GM12878 (cell line): ENCODE results near the gene PSMB8. TPM values are rescaled to one million over a fixed set of nuclear protein-coding genes. Genes with fewer than 3 reads are reported as not detected.

Source experiments
- BMI1 ChIP-seq: fragments of 450-650 bp; IDR thresholded peaks from 2 replicates; pipeline ENCODE4 v1.6.1; 2016; ENCODE audit warnings: mild to moderate bottlenecking, moderate library complexity, borderline replicate concordance
- CREM ChIP-seq: IDR thresholded peaks from 2 replicates; pipeline ENCODE4 v1.6.1; 2014; ENCODE audit warnings: antibody characterized with exemption, low read depth
- DPF2 ChIP-seq: fragments of 450-650 bp; IDR thresholded peaks from 2 replicates; pipeline ENCODE4 v1.6.1; 2017; ENCODE audit warnings: mild to moderate bottlenecking
- E2F4 ChIP-seq: IDR thresholded peaks from 2 replicates; pipeline ENCODE4 v1.6.1; 2012; ENCODE audit warnings: low read depth, low read length, improper control_type of control experiment
- EED ChIP-seq: sonication (generic); IDR thresholded peaks from 2 replicates; pipeline ENCODE4 v1.6.1; 2016; ENCODE audit warnings: antibody characterized with exemption, low read depth
- EGR1 ChIP-seq, 2 experiments: IDR thresholded peaks; 1 replicate in 1 of 2; 2 replicates in 1 of 2; pipeline ENCODE4 v1.6.1; 2011 to 2012; ENCODE audit warnings: low read depth in 2 of 2, low read length in 2 of 2, borderline replicate concordance in 1 of 2, mild to moderate bottlenecking in 1 of 2, moderate library complexity in 1 of 2
- EP300 ChIP-seq, 2 experiments: fragments of 150-350 bp in 1 of 2; IDR thresholded peaks; 2 replicates each; pipeline ENCODE4 v1.6.1; 2011 to 2012; ENCODE audit warnings: low read depth in 2 of 2, low read length in 2 of 2, borderline replicate concordance in 1 of 2, improper control_type of control experiment in 1 of 2, inconsistent platforms in 1 of 2; ENCODE audit not compliant: control insufficient read depth in 1 of 2
- FOS ChIP-seq: IDR thresholded peaks from 3 replicates; pipeline ENCODE4 v1.6.1; 2011; ENCODE audit warnings: borderline replicate concordance; ENCODE audit not compliant: insufficient read length; ENCODE audit errors: extremely low read depth
- FOXM1 ChIP-seq: IDR thresholded peaks from 2 replicates; pipeline ENCODE4 v1.6.1; 2012; ENCODE audit warnings: low read depth, mild to moderate bottlenecking, inconsistent platforms, low read length, moderate library complexity
- GABPA ChIP-seq: IDR thresholded peaks from 2 replicates; pipeline ENCODE4 v1.6.1; 2014; ENCODE audit warnings: antibody characterized with exemption, low read depth, mild to moderate bottlenecking, inconsistent platforms
- HCFC1 ChIP-seq: fragments of 150-350 bp; IDR thresholded peaks from 2 replicates; pipeline ENCODE4 v1.6.1; 2014; ENCODE audit warnings: low read length
- JUND ChIP-seq: IDR thresholded peaks from 2 replicates; pipeline ENCODE4 v1.6.1; 2012; ENCODE audit warnings: low read depth, mild to moderate bottlenecking, low read length, improper control_type of control experiment, moderate library complexity
- MAX ChIP-seq: IDR thresholded peaks from 2 replicates; pipeline ENCODE4 v1.6.1; 2012; ENCODE audit warnings: low read depth, low read length, improper control_type of control experiment
- MEF2A ChIP-seq: IDR thresholded peaks from 2 replicates; pipeline ENCODE4 v1.6.1; 2011; ENCODE audit warnings: low read depth, mild to moderate bottlenecking, low read length, moderate library complexity; ENCODE audit not compliant: insufficient read depth
- MEF2B ChIP-seq: fragments of 450-650 bp; IDR thresholded peaks from 2 replicates; pipeline ENCODE4 v1.6.1; 2018; ENCODE audit warnings: mild to moderate bottlenecking, moderate library complexity; ENCODE audit not compliant: partially characterized antibody, poor library complexity, severe bottlenecking
- NR2F1 ChIP-seq: fragments of 450-650 bp; conservative IDR thresholded peaks from 2 replicates; pipeline ENCODE4 v1.6.1; 2017; ENCODE audit warnings: mild to moderate bottlenecking
- PKNOX1 ChIP-seq: fragments of 450-650 bp; IDR thresholded peaks from 2 replicates; pipeline ENCODE4 v1.6.1; 2016; ENCODE audit warnings: mild to moderate bottlenecking
- SMAD1 ChIP-seq: fragments of 450-650 bp; IDR thresholded peaks from 2 replicates; pipeline ENCODE4 v1.6.1; 2018; ENCODE audit warnings: mild to moderate bottlenecking, low read depth; ENCODE audit not compliant: partially characterized antibody
- SMAD5 ChIP-seq: IDR thresholded peaks from 2 replicates; pipeline ENCODE4 v1.6.1; 2016; ENCODE audit warnings: antibody characterized with exemption, low read depth
- SMARCA5 ChIP-seq: fragments of 450-650 bp; IDR thresholded peaks from 2 replicates; pipeline ENCODE4 v1.6.1; 2017; ENCODE audit warnings: mild to moderate bottlenecking
- TAF1 ChIP-seq: IDR thresholded peaks from 2 replicates; pipeline ENCODE4 v1.6.1; 2011; ENCODE audit warnings: mild to moderate bottlenecking, low read depth, low read length, borderline replicate concordance
- ZBTB4 ChIP-seq: fragments of 450-650 bp; formaldehyde crosslinking; IDR thresholded peaks from 2 replicates; pipeline ENCODE4 v1.4.0; 2022; ENCODE audit warnings: mild to moderate bottlenecking, moderate library complexity
- ZNF622 ChIP-seq: fragments of 450-650 bp; IDR thresholded peaks from 2 replicates; pipeline ENCODE4 v1.6.1; 2017; ENCODE audit warnings: mild to moderate bottlenecking, inconsistent platforms
- polyA plus RNA-seq, 11 experiments: library from polyadenylated mRNA; depleted of rRNA in 4 of 11; unstranded in 6 of 11; stranded (reverse) in 5 of 11; fragments of >200 nt; fragmentation: Nextera tagmentation in 4 of 11; fragmentation: Illumina TruSeq in 1 of 11; extraction: Ambion mirVana in 4 of 11; extraction: Trizol in 1 of 11; gene quantifications; 1 replicate in 1 of 11; 2 replicates in 10 of 11; pipeline versions ENCODE4 v1.2.1 to v1.2.3, GENCODE V29; 2011 to 2016; ENCODE audit warnings: inconsistent platforms in 2 of 11, missing spikeins in 2 of 11, low read depth in 1 of 11
- total RNA-seq, 4 experiments: library from RNA; depleted of rRNA in 3 of 4; stranded (reverse); fragments of >200 nt in 3 of 4; fragmentation: Illumina TruSeq in 1 of 4; extraction: Trizol in 1 of 4; gene quantifications; 2 replicates each; pipeline versions ENCODE4 v1.2.1 to v1.2.3, GENCODE V29; 2013 to 2021

The PSMB8 gene
- total and polyA plus RNA-seq, 10 of the 15 experiments (the other 5 are each of a cell fraction or from before 2014, with no cell fraction given) = 304 to 557 (median 379) TPM

GRCh38 chr6:32840604-32841246 lies 3.1 kb downstream of the PSMB8 start (continued):
- no peak for TF ChIP-seq EGR1 (IDR thresholded peaks at IDR 0.05; ENCODE audit: borderline replicate concordance in 1 of 2, low read depth in 2 of 2, low read length in 2 of 2)
- TF ChIP-seq MEF2A = peak; percentile 85; the same call in 1 of the 2 replicates
- TF ChIP-seq MAX = no peak
- peak; percentile 50; the same call in 1 of the 2 replicates for TF ChIP-seq CREM
- TF ChIP-seq FOS = no peak
- TF ChIP-seq HCFC1 = no peak
- peak; percentile 72 for TF ChIP-seq PKNOX1
- TF ChIP-seq DPF2 = no peak
- no peak for TF ChIP-seq SMAD1
- no peak for TF ChIP-seq BMI1
- TF ChIP-seq TAF1 = no peak
- TF ChIP-seq JUND = no peak
- TF ChIP-seq E2F4 = no peak
- TF ChIP-seq FOXM1 = no peak
- TF ChIP-seq MEF2B = peak; percentile 20
- TF ChIP-seq EED = peak; percentile 80
- TF ChIP-seq EP300 (IDR thresholded peaks at IDR 0.05; ENCODE audit: borderline replicate concordance in 1 of 2, control insufficient read depth in 1 of 2, low read depth in 2 of 2, low read length in 2 of 2) = no peak
- TF ChIP-seq SMARCA5 = no peak
- no peak for TF ChIP-seq SMAD5
- TF ChIP-seq GABPA = no peak
- no peak for TF ChIP-seq ZBTB4 (CRISPR knock-in tag)
- no peak for TF ChIP-seq ZNF622
- peak; percentile 42; the same call in 1 of the 2 replicates for TF ChIP-seq NR2F1
